ENCODE measurements around the gene KREMEN2.
"Not testable (repeated sequence)": the region's sequence is repeated elsewhere in the genome, so short reads cannot be mapped to it uniquely, and the experiment has no call there.

Gene KREMEN2

DNA sequence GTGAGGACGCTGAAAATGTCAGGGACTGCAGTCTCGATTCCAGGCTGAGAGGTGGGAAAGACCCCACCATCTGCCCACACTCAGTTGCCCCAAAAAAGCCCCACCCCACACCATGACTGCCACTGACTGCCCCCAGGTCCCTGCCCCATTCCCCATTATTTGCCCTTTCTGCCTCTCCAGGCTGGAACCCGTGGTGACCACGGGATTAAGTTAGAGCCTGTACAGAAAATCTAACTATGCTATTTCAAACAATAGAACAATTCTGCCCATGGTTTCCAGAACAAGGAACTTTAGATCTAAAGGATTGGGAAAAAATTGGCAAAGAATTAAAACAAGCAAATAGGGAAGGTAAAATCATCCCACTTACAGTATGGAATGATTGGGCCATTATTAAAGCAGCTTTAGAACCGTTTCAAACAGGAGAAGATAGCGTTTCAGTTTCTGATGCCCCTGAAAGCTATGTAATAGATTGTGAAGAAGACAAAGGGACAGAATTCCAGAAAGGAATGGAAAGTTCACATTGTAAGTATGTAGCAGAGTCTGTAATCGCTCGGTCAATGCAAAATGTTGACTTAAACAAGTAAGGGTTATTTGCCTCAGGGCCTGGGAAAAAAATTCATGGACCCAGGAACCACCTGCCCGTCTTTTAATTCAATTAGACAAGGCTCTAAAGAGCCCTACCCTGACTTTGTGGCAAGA lies 38.0 kb upstream of the KREMEN2 start:
- 0 out of 2 replicates have a peak, but pooled peaks cover 4% of the 10 kb centered on the region for H3K36me3 ChIP-seq
- no peaks in the 10 kb centered on the region for H3K27me3 ChIP-seq
- H3K4me1 ChIP-seq: peaks cover 3% of the 10 kb centered on the region
- TF ChIP-seq, protein P1, sequence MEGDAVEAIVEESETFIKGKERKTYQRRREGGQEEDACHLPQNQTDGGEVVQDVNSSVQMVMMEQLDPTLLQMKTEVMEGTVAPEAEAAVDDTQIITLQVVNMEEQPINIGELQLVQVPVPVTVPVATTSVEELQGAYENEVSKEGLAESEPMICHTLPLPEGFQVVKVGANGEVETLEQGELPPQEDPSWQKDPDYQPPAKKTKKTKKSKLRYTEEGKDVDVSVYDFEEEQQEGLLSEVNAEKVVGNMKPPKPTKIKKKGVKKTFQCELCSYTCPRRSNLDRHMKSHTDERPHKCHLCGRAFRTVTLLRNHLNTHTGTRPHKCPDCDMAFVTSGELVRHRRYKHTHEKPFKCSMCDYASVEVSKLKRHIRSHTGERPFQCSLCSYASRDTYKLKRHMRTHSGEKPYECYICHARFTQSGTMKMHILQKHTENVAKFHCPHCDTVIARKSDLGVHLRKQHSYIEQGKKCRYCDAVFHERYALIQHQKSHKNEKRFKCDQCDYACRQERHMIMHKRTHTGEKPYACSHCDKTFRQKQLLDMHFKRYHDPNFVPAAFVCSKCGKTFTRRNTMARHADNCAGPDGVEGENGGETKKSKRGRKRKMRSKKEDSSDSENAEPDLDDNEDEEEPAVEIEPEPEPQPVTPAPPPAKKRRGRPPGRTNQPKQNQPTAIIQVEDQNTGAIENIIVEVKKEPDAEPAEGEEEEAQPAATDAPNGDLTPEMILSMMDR (IDR thresholded peaks at IDR 0.05; ENCODE audit: low read depth, low read length): no peak
- DNase-seq: no peak
- no peaks in the 10 kb centered on the region for H3K9me3 ChIP-seq
- H3K4me3 ChIP-seq (ENCODE audit: low read depth, low read length): no peak overlapping the region

DNA sequence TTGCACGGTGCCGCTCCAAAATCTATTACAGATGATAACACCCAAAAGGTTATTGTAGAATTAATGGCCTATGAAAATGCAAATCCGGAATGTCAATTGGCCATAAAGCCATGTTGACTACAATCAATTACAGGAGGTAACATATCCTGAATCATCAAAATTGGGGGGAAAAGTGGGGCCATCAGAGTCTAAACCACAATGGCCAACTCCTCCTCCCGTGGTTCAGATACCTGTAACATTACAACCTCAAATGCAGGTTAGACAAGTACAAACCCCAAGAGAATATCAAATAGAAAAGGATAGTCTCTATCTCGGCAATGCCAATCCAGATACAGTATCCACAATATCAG lies 37.5 kb upstream of the KREMEN2 start:
- Histone ChIP-seq H3K9me3 (no peaks in the 10 kb centered on the region), H3K4me3 (ENCODE audit: low read depth, low read length) (peak overlapping the region; percentile 43), H3K36me3 (0 out of 2 replicates have a peak, but pooled peaks cover 4% of the 10 kb centered on the region), H3K27me3 (no peaks in the 10 kb centered on the region), H3K4me1 (peaks cover 3% of the 10 kb centered on the region)
- DNase-seq: no peak
- TF ChIP-seq, protein P1 (IDR thresholded peaks at IDR 0.05; ENCODE audit: low read depth, low read length): no peak

- no peaks in the 10 kb centered on the region for H3K27me3 ChIP-seq
- 0 out of 2 replicates have a peak, but pooled peaks cover 4% of the 10 kb centered on the region for H3K36me3 ChIP-seq
- H3K4me1 ChIP-seq: peaks cover 3% of the 10 kb centered on the region
- peak overlapping the region; percentile 43 for H3K4me3 ChIP-seq (ENCODE audit: low read depth, low read length)
- DNase-seq: peak; percentile 87
- TF ChIP-seq, protein P1 (IDR thresholded peaks at IDR 0.05; ENCODE audit: low read depth, low read length): peak; percentile 93
- no peaks in the 10 kb centered on the region for H3K9me3 ChIP-seq
Observed at GRCh38 chr16:2927010-2927646, 36.9 kb upstream of the KREMEN2 start.

GRCh38 chr16:2928151-2928550 lies 35.9 kb upstream of the KREMEN2 start:
- not testable (repeated sequence) for H3K4me1 ChIP-seq, H3K36me3 ChIP-seq

GRCh38 chr16:2928796-2929195 lies 35.3 kb upstream of the KREMEN2 start:
- DNase-seq: no peak
- no peaks in the 10 kb centered on the region for H3K27me3 ChIP-seq
- no peak overlapping the region for H3K4me3 ChIP-seq (ENCODE audit: low read depth, low read length)
- H3K4me1 ChIP-seq: peaks cover 3% of the 10 kb centered on the region
- TF ChIP-seq, protein P1 (IDR thresholded peaks at IDR 0.05; ENCODE audit: low read depth, low read length): no peak
- H3K36me3 ChIP-seq: 0 out of 2 replicates have a peak, but pooled peaks cover 4% of the 10 kb centered on the region
- H3K9me3 ChIP-seq: no peaks in the 10 kb centered on the region

More at GRCh38 chr16:2928151-2928550, 35.9 kb upstream of the KREMEN2 start:
- DNase-seq; H3K9me3 ChIP-seq; H3K4me3 ChIP-seq (ENCODE audit: low read depth, low read length); H3K27me3 ChIP-seq: not testable (repeated sequence)

DNA sequence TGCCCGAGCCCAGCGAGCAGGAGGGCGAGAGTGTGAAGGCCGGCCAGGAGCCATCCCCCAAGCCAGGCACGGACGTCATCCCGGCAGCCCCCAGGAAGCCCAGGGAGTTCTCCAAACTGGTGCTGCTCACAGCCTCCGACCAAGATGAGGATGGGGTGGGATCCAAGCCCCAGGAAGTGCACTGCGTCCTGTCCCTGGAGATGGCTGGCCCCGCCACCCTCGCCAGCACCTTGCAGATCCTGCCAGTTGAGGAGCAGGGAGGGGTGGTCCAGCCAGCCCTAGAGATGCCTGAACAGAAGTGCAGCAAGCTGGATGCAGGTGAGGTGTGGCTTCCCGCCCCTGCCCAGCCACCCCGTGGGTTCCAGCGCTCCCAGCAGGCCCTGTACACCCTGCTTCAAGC lies 34.4 kb upstream of the KREMEN2 start:
- Histone ChIP-seq H3K27me3 (no peaks in the 10 kb centered on the region), H3K36me3 (peaks cover 10% of the 10 kb centered on the region; the same call in 1 of the 2 replicates), H3K4me1 (peaks cover 3% of the 10 kb centered on the region), H3K9me3 (no peaks in the 10 kb centered on the region), H3K4me3 (ENCODE audit: low read depth, low read length) (no peak overlapping the region)
- TF ChIP-seq, protein P1 (IDR thresholded peaks at IDR 0.05; ENCODE audit: low read depth, low read length): no peak
- DNase-seq: no peak

All from BE2C (cell line).